GM19193 (cell line): Measurements from ENCODE around the gene PRPF19.

Experiments
- POLR2A ChIP-seq: IDR thresholded peaks from 4 replicates; pipeline ENCODE4 v1.6.1; 2011; ENCODE audit not compliant: insufficient read depth, insufficient read length; ENCODE audit errors: extremely low read depth

PRPF19 gene

GRCh38 chr11:60855726-60856633 lies 50.4 kb downstream of the PRPF19 start, which contains the start of gene PTGDR2:
PTGDR2 (minus strand) TSS chr11:60855950; CDS start chr11:60853722, 2,228 bp downstream.
- TF ChIP-seq POLR2A, result no peak

- TF ChIP-seq POLR2A, result no peak
These were observed 51.3 kb downstream of the PRPF19 start for GRCh38 chr11:60854847-60855725.

GRCh38 chr11:60854140-60854846 lies 52.1 kb downstream of the PRPF19 start:
- TF ChIP-seq POLR2A, result no peak

GRCh38 chr11:60852982-60853950 lies 53.1 kb downstream of the PRPF19 start:
- no peak for TF ChIP-seq POLR2A

GRCh38 chr11:60852117-60852981 lies 54.0 kb downstream of the PRPF19 start:
- TF ChIP-seq POLR2A, result no peak

- no peak for TF ChIP-seq POLR2A
These were observed 54.9 kb downstream of the PRPF19 start for GRCh38 chr11:60851327-60852104.

GRCh38 chr11:60849641-60850520 lies 56.5 kb downstream of the PRPF19 start:
- TF ChIP-seq POLR2A, result no peak

- no peak for TF ChIP-seq POLR2A
These were observed 57.7 kb downstream of the PRPF19 start for GRCh38 chr11:60848714-60849151.

GRCh38 chr11:60847896-60848295 lies 58.5 kb downstream of the PRPF19 start:
- TF ChIP-seq POLR2A, result no peak

- TF ChIP-seq POLR2A, result no peak
These were observed 59.1 kb downstream of the PRPF19 start for GRCh38 chr11:60847281-60847680.

GRCh38 chr11:60845338-60845737 lies 61.0 kb downstream of the PRPF19 start:
- TF ChIP-seq POLR2A, result no peak
